HepG2 (cell line): ENCODE data around the gene CCDC191. TPM values are rescaled to one million over a fixed set of nuclear protein-coding genes. Genes with fewer than 3 reads are reported as not detected.

Experiments used
- ATAC-seq: fragments of 200-7000 bp; cut with Tn5 transposase; 3 replicates; pipeline ENCODE4 v1.9.1; 2020; ENCODE audit warnings: mild to moderate bottlenecking, moderate library complexity
- BruUV-seq: library from RNA; stranded (reverse); fragments of 400-500 nt; replicated peaks from 2 replicates; lab custom pipeline; 2021; lab: Mats Ljungman, UMichigan
- CTCF ChIA-PET: fragments of 300-600 bp; formaldehyde crosslinking; extraction: SDS; loops from one replicate; lab custom pipeline; 2021; ENCODE audit warnings: low total read pairs, inconsistent platforms, low intra/inter-chr PET ratio; lab: Yijun Ruan, JAX
- POLR2A ChIA-PET: fragments of 350-600 bp; sonication (Branson Sonifier 250); formaldehyde crosslinking; loops from one replicate; lab custom pipeline; 2020; ENCODE audit warnings: antibody characterized with exemption, inconsistent platforms; lab: Yijun Ruan, JAX
- DNase-seq: peaks from one replicate; pipeline ENCODE4 v3.0.0-alpha.2; 2015; ENCODE audit warnings: low spot score
- FAIRE-seq: peaks from 3 replicates; lab custom pipeline; 2011; peaks lifted over from hg19 to GRCh38; lab: Jason Lieb, UNC
- H2AFZ ChIP-seq: one replicate; pipeline ENCODE4 v1.6.1; 2011; ENCODE audit warnings: low read length, inconsistent platforms
- H3K27ac ChIP-seq: fragments of 300-600 bp; 3 replicates; pipeline ENCODE4 v1.8.0; 2011; ENCODE audit warnings: mixed run types, mild to moderate bottlenecking, mixed read lengths, low read length, inconsistent platforms; ENCODE audit not compliant: insufficient read depth; ENCODE audit errors: extremely low read length
- H3K27me3 ChIP-seq, 2 experiments: fragments of 200-600 bp in 1 of 2; 2 replicates in 1 of 2; 3 replicates in 1 of 2; pipeline versions ENCODE4 v1.6.0 to v1.8.0; 2011; ENCODE audit warnings: low read length in 2 of 2, mild to moderate bottlenecking in 2 of 2, moderate library complexity in 2 of 2, inconsistent platforms in 1 of 2; ENCODE audit not compliant: insufficient read depth in 2 of 2, control insufficient read depth in 1 of 2
- H3K36me3 ChIP-seq, 2 experiments: fragments of 200-600 bp in 1 of 2; replicated peaks in 1 of 2; 2 replicates in 1 of 2; 3 replicates in 1 of 2; pipeline versions ENCODE4 v1.5.1 to v1.8.0; 2011; ENCODE audit warnings: low read length in 2 of 2, inconsistent platforms in 1 of 2; ENCODE audit not compliant: insufficient read depth in 2 of 2, control insufficient read depth in 1 of 2
- H3K4me1 ChIP-seq: 2 replicates; pipeline ENCODE4 v1.5.1; 2012; ENCODE audit warnings: low read length, inconsistent platforms; ENCODE audit not compliant: insufficient read depth
- H3K4me2 ChIP-seq: 2 replicates; pipeline ENCODE4 v1.6.0; 2011; ENCODE audit warnings: low read depth, low read length, inconsistent platforms
- H3K4me3 ChIP-seq, 3 experiments: fragments of 200-600 bp in 1 of 3; sonication (generic), shearing (Covaris generic) in 1 of 3; replicated peaks in 1 of 3; 2 replicates each; pipeline ENCODE4 v1.5.1; 2011 to 2016; ENCODE audit warnings: low read length in 3 of 3, inconsistent platforms in 2 of 3, low read depth in 2 of 3, mild to moderate bottlenecking in 2 of 3, control low read depth in 1 of 3, mixed read lengths in 1 of 3; ENCODE audit not compliant: insufficient read depth in 1 of 3
- H3K79me2 ChIP-seq: one replicate; pipeline ENCODE4 v1.6.1; 2011; ENCODE audit warnings: low read length, inconsistent platforms; ENCODE audit not compliant: insufficient read depth
- H3K9ac ChIP-seq: 2 replicates; pipeline ENCODE4 v1.6.0; 2011; ENCODE audit warnings: mild to moderate bottlenecking, low read depth, low read length, inconsistent platforms; ENCODE audit not compliant: insufficient read depth
- H3K9me3 ChIP-seq: 2 replicates; pipeline ENCODE4 v1.5.1; 2012; ENCODE audit warnings: mild to moderate bottlenecking, low read length
- H4K20me1 ChIP-seq: 2 replicates; pipeline ENCODE4 v1.6.0; 2011; ENCODE audit warnings: inconsistent platforms, mild to moderate bottlenecking, low read length, moderate library complexity; ENCODE audit not compliant: insufficient read depth
- ATM ChIP-seq: fragments of 450-650 bp; IDR thresholded peaks from 2 replicates; pipeline ENCODE4 v1.7.1; 2017; ENCODE audit warnings: mild to moderate bottlenecking, borderline replicate concordance
- HMG20A ChIP-seq: IDR thresholded peaks from 2 replicates; pipeline ENCODE4 v1.6.1; 2016; ENCODE audit warnings: borderline replicate concordance
- KLF9 ChIP-seq: IDR thresholded peaks from 2 replicates; pipeline ENCODE4 v1.6.1; 2016; ENCODE audit warnings: low read depth
- NAIF1 ChIP-seq: sonication (generic); formaldehyde crosslinking; IDR thresholded peaks from 2 replicates; pipeline ENCODE4 v1.5.0; 2020; ENCODE audit warnings: mild to moderate bottlenecking, missing genetic modification reagents, borderline replicate concordance
- RBAK ChIP-seq: sonication (generic); formaldehyde crosslinking; IDR thresholded peaks from 2 replicates; pipeline ENCODE4 v1.5.1; 2020; ENCODE audit warnings: mild to moderate bottlenecking, missing genetic modification reagents
- RFX5 ChIP-seq: IDR thresholded peaks from 2 replicates; pipeline ENCODE4 v1.6.1; 2011; ENCODE audit warnings: low read depth, low read length, improper control_type of control experiment
- TAF15 ChIP-seq: fragments of 200-400 bp; formaldehyde crosslinking; IDR thresholded peaks from one replicate; pipeline ENCODE4 v1.6.1; 2018; ENCODE audit warnings: mild to moderate bottlenecking, low read depth, low read length; ENCODE audit not compliant: poor library complexity, severe bottlenecking
- ZNF563 ChIP-seq: sonication (generic); formaldehyde crosslinking; IDR thresholded peaks from 2 replicates; pipeline ENCODE4 v1.8.0; 2022; ENCODE audit warnings: mild to moderate bottlenecking, moderate library complexity, missing genetic modification reagents
- ZNF616 ChIP-seq: sonication (generic); formaldehyde crosslinking; IDR thresholded peaks from 2 replicates; pipeline ENCODE4 v1.5.0; 2020; ENCODE audit warnings: low read depth, mild to moderate bottlenecking, missing genetic modification reagents
- ZNF644 ChIP-seq: IDR thresholded peaks from 2 replicates; pipeline ENCODE4 v1.6.1; 2016; ENCODE audit warnings: low read depth
- WGBS: methylation state at CpG from one replicate; pipeline ENCODE4 v1.1.6; 2017; ENCODE audit warnings: low lambda C conversion rate; 5-methylcytosine and 5-hydroxymethylcytosine counted together
- in situ Hi-C: cut with HindIII; loops from 2 replicates; pipeline ENCODE4 v1.10.0; 2017; ENCODE audit warnings: low pct_unique_long_range_greater_than_20kb; ENCODE audit not compliant: extremely low pct_ligation_motif_present
- intact Hi-C: fragments of 100-400 bp; cut with micrococcal nuclease; formaldehyde crosslinking; loops from one replicate; pipeline ENCODE4 v1.10.0; 2022; ENCODE audit not compliant: unreplicated experiment
- polyA plus RNA-seq, 8 experiments: library from polyadenylated mRNA; depleted of rRNA in 3 of 8; stranded (reverse) in 7 of 8; unstranded in 1 of 8; fragments of >200 nt; fragmentation: Illumina TruSeq in 4 of 8; extraction: Trizol in 4 of 8; gene quantifications; 2 replicates each; pipeline versions ENCODE4 v1.2.1 to v1.2.3, GENCODE V29; 2011 to 2016; ENCODE audit warnings: low read depth in 4 of 8, missing spikeins in 1 of 8, mixed read lengths in 1 of 8; ENCODE audit not compliant: insufficient read depth in 1 of 8
- total RNA-seq, 5 experiments: library from RNA; depleted of rRNA; stranded (reverse); fragments of >200 nt; fragmentation: Illumina TruSeq; extraction: Trizol; gene quantifications; 2 replicates each; pipeline ENCODE4 v1.2.3, GENCODE V29; 2016; ENCODE audit warnings: low read depth in 1 of 5
- TF ChIP-seq, protein P1 (sequence below): sonication (generic); formaldehyde crosslinking; conservative IDR thresholded peaks from 2 replicates; pipeline ENCODE4 v1.8.0; 2022; ENCODE audit warnings: low read depth, missing genetic modification reagents
- TF ChIP-seq, protein P2 (sequence below): sonication (generic); formaldehyde crosslinking; IDR thresholded peaks from 2 replicates; pipeline ENCODE4 v1.5.1; 2020; ENCODE audit warnings: mild to moderate bottlenecking, missing genetic modification reagents, moderate library complexity
- TF ChIP-seq, protein P3 (sequence below): sonication (generic); formaldehyde crosslinking; conservative IDR thresholded peaks from 2 replicates; pipeline ENCODE4 v1.5.0; 2020; ENCODE audit warnings: missing genetic modification reagents

The CCDC191 gene
- total and polyA plus RNA-seq, 2 of the 13 experiments (the other 11 are each of a cell fraction or from before 2014, with no cell fraction given): 0.91 to 1.4 TPM

DNA sequence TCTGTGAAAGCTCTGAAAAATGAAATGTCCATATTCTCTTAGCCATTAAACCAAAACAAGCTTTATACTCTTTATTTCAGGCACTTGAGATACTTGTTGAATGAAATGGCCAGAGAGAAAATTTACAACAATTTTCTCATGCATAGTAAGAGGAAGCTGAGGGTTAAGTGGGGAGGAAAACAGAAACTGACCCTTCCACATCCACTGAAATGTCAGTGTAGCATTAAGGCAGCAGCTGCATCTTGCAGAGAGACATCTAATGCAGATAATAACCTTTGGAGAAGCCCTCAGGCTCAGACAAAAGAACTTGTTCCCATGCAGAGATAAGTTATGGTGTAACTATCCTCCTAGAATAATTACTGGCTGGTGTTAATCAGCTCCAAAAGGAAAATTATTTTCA, 74.5 kb downstream of the CCDC191 start:
- in situ Hi-C loops (no loop called here), intact Hi-C loops (no loop called here)
- no peaks in the 10 kb centered on the region; a peak in 1 of 5 replicates for H3K27me3 ChIP-seq
- POLR2A ChIA-PET: no interaction called here
- no peak overlapping the region for H3K4me2 ChIP-seq
- H3K36me3 ChIP-seq: no peaks in the 10 kb centered on the region
- no peak overlapping the region for H3K9ac ChIP-seq
- H3K79me2 ChIP-seq: no peaks in the 10 kb centered on the region
- no peaks in the 10 kb centered on the region for H3K9me3 ChIP-seq
- H3K4me3 ChIP-seq: no peak overlapping the region
- no TSS peak for BruUV-seq
- no peak overlapping the region for H3K27ac ChIP-seq
- CTCF ChIA-PET: no interaction called here
- TF ChIP-seq ZNF644 (CRISPR knock-in tag): no peak
- FAIRE-seq: no peak
- H2AFZ ChIP-seq: no peak overlapping the region
- no peak for DNase-seq
- no peaks in the 10 kb centered on the region for H3K4me1 ChIP-seq
- ATAC-seq: no peak
- H4K20me1 ChIP-seq: no peaks in the 10 kb centered on the region

DNA sequence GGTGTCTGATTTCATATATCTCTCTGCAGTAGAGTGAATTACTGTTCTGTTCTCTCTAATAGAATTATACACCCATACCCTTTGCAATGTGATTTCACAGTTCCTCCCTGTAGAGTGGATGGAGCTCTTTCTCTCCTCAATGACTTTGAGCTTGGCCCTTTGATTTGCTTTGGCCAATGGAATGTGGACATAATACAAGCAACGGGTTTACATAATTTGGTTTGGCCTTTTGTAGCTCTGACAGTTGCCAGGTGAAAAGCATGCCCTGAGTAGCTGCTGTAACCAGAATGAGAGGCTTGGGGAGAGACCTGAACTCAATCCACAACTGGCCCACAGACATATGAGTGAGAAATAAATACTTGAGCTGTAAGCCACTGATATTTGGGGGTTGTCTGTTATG, 76.4 kb downstream of the CCDC191 start:
- Histone ChIP-seq H4K20me1 (no peaks in the 10 kb centered on the region), H3K9ac (no peak overlapping the region), H2AFZ (no peak overlapping the region), H3K79me2 (no peaks in the 10 kb centered on the region), H3K4me2 (no peak overlapping the region), H3K36me3 (no peaks in the 10 kb centered on the region), H3K4me1 (no peaks in the 10 kb centered on the region), H3K27me3 (no peaks in the 10 kb centered on the region; a peak in 1 of 5 replicates), H3K4me3 (no peak overlapping the region), H3K9me3 (no peaks in the 10 kb centered on the region), H3K27ac (no peak overlapping the region)
- no TSS peak for BruUV-seq
- no peak for DNase-seq
- intact Hi-C loops: no loop called here
- ChIA-PET CTCF (no interaction called here), POLR2A (no interaction called here)
- in situ Hi-C loops: no loop called here
- ATAC-seq: no peak
- no peak for FAIRE-seq
- 23% methylated on average over 1 of the region's 1 CpG for WGBS
- TF ChIP-seq, protein P1, sequence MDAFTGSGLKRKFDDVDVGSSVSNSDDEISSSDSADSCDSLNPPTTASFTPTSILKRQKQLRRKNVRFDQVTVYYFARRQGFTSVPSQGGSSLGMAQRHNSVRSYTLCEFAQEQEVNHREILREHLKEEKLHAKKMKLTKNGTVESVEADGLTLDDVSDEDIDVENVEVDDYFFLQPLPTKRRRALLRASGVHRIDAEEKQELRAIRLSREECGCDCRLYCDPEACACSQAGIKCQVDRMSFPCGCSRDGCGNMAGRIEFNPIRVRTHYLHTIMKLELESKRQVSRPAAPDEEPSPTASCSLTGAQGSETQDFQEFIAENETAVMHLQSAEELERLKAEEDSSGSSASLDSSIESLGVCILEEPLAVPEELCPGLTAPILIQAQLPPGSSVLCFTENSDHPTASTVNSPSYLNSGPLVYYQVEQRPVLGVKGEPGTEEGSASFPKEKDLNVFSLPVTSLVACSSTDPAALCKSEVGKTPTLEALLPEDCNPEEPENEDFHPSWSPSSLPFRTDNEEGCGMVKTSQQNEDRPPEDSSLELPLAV (CRISPR knock-in tag): no peak
- TF ChIP-seq, protein P2, sequence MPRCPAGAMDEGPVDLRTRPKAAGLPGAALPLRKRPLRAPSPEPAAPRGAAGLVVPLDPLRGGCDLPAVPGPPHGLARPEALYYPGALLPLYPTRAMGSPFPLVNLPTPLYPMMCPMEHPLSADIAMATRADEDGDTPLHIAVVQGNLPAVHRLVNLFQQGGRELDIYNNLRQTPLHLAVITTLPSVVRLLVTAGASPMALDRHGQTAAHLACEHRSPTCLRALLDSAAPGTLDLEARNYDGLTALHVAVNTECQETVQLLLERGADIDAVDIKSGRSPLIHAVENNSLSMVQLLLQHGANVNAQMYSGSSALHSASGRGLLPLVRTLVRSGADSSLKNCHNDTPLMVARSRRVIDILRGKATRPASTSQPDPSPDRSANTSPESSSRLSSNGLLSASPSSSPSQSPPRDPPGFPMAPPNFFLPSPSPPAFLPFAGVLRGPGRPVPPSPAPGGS (CRISPR knock-in tag): no peak
- TF ChIP-seq HMG20A (CRISPR knock-in tag) (no peak), TAF15 (no peak), NAIF1 (CRISPR knock-in tag) (no peak), ZNF563 (no peak), RFX5 (no peak), ATM (no peak), KLF9 (CRISPR knock-in tag) (no peak), RBAK (CRISPR knock-in tag) (no peak), ZNF616 (no peak)
- TF ChIP-seq, protein P3, sequence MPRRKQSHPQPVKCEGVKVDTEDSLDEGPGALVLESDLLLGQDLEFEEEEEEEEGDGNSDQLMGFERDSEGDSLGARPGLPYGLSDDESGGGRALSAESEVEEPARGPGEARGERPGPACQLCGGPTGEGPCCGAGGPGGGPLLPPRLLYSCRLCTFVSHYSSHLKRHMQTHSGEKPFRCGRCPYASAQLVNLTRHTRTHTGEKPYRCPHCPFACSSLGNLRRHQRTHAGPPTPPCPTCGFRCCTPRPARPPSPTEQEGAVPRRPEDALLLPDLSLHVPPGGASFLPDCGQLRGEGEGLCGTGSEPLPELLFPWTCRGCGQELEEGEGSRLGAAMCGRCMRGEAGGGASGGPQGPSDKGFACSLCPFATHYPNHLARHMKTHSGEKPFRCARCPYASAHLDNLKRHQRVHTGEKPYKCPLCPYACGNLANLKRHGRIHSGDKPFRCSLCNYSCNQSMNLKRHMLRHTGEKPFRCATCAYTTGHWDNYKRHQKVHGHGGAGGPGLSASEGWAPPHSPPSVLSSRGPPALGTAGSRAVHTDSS (CRISPR knock-in tag): no peak
